Measurements from ENCODE around the gene SLAMF9. TPM values are rescaled to one million over a fixed set of nuclear protein-coding genes. Genes with fewer than 3 reads are reported as not detected.

The SLAMF9 gene
- not detected for total RNA-seq

- Histone ChIP-seq H3K4me1 (peaks cover 0 to 3% of the 10 kb centered on the region in 2 donors), H3K27ac (no peak within 1 kb of the TSS), H3K27me3 (no peaks in the 10 kb centered on the region), H3K36me3 (no peaks in the 10 kb centered on the region), H3K4me3 (no peak within 1 kb of the TSS), H3K9me3 (no peaks in the 10 kb centered on the region)
- TF ChIP-seq, protein P1, sequence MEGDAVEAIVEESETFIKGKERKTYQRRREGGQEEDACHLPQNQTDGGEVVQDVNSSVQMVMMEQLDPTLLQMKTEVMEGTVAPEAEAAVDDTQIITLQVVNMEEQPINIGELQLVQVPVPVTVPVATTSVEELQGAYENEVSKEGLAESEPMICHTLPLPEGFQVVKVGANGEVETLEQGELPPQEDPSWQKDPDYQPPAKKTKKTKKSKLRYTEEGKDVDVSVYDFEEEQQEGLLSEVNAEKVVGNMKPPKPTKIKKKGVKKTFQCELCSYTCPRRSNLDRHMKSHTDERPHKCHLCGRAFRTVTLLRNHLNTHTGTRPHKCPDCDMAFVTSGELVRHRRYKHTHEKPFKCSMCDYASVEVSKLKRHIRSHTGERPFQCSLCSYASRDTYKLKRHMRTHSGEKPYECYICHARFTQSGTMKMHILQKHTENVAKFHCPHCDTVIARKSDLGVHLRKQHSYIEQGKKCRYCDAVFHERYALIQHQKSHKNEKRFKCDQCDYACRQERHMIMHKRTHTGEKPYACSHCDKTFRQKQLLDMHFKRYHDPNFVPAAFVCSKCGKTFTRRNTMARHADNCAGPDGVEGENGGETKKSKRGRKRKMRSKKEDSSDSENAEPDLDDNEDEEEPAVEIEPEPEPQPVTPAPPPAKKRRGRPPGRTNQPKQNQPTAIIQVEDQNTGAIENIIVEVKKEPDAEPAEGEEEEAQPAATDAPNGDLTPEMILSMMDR (IDR thresholded peaks at IDR 0.05) = no peak
- DNase-seq (ENCODE audit: low spot score) = no peak
Observed at GRCh38 chr1:159953536-159954515, at the start of gene SLAMF9. Gene SLAMF9 (minus strand): TSS chr1:159954237. CDS start chr1:159954137, 100 bp downstream.

DNA sequence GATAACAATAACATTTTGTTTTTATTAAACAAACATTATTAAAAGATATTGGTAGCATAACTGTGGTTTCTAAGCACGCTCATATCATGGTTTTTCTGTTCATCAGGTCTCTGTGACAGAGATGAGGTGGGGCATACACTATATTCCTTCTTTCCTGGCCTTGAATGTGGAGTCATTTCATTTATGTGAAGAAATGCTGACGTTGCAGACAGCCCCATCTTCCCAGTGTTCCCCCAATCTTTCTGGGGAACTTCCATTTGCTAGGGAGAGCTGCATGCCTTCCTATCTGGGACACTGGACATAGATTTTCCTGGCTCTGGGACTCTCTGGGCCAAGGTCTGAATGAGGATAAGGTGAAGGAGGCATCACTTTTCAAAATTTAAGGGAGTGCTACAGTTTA, 47.4 kb upstream of the SLAMF9 start:
- Histone ChIP-seq H3K4me1 (no peaks in the 10 kb centered on the region), H3K27me3 (no peaks in the 10 kb centered on the region), H3K27ac (no peak overlapping the region), H3K9me3 (no peaks in the 10 kb centered on the region), H3K36me3 (no peaks in the 10 kb centered on the region), H3K4me3 (no peak overlapping the region)
- TF ChIP-seq, protein P1 (IDR thresholded peaks at IDR 0.05) = no peak
- no peak for DNase-seq (ENCODE audit: low spot score)

- H3K9me3 ChIP-seq = no peaks in the 10 kb centered on the region
- DNase-seq (ENCODE audit: low spot score) = no peak
- H3K36me3 ChIP-seq = no peaks in the 10 kb centered on the region
- TF ChIP-seq, protein P1 (IDR thresholded peaks at IDR 0.05) = no peak
- no peaks in the 10 kb centered on the region for H3K27me3 ChIP-seq
- H3K4me1 ChIP-seq = no peaks in the 10 kb centered on the region
- no peak overlapping the region for H3K27ac ChIP-seq
- H3K4me3 ChIP-seq = no peak overlapping the region
Observed at GRCh38 chr1:159999204-159999603, 45.2 kb upstream of the SLAMF9 start.

DNA sequence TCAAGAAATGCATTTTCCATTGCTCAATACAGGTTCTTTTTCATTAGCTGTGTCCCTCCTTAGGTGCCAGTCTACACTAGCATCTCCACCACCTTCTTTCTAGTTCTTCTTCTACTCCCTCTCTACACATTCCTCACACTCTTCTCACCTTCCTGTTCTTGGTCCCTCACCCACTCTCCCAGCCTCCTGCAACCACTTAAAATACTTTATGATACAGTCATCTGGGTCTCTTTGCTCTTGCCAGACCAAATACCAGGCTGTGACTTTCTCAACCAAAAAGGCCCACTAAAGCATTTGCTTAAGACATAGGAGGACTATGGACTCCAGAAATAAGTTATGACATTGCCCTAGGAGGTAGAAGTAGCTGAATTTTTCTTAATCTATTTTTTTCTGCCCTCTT, 42.6 kb upstream of the SLAMF9 start:
- DNase-seq (ENCODE audit: low spot score) = no peak
- peaks cover 0 to 3% of the 10 kb centered on the region in 2 donors for H3K4me1 ChIP-seq
- TF ChIP-seq, protein P1 (IDR thresholded peaks at IDR 0.05) = no peak
- no peaks in the 10 kb centered on the region for H3K27me3 ChIP-seq
- no peak overlapping the region for H3K4me3 ChIP-seq
- H3K27ac ChIP-seq = peak overlapping the region in 1 of 2 donors; percentile 77
- H3K9me3 ChIP-seq = no peaks in the 10 kb centered on the region
- no peaks in the 10 kb centered on the region for H3K36me3 ChIP-seq

GRCh38 chr1:159994896-159995295, 40.9 kb upstream of the SLAMF9 start:
- H3K4me1 ChIP-seq = peaks cover 0 to 10% of the 10 kb centered on the region in 2 donors
- no peaks in the 10 kb centered on the region for H3K9me3 ChIP-seq
- peak overlapping the region in 1 of 2 donors; percentile 77 for H3K27ac ChIP-seq
- DNase-seq (ENCODE audit: low spot score) = no peak
- no peaks in the 10 kb centered on the region for H3K27me3 ChIP-seq
- no peak overlapping the region for H3K4me3 ChIP-seq
- H3K36me3 ChIP-seq = no peaks in the 10 kb centered on the region
- TF ChIP-seq, protein P1 (IDR thresholded peaks at IDR 0.05) = no peak
